Progenitor cell of endocrine pancreas (in vitro differentiated cells): ENCODE measurements around the gene RNF223. TPM values are rescaled to one million over a fixed set of nuclear protein-coding genes. Genes with fewer than 3 reads are reported as not detected.

ENCODE experiments used
- DNase-seq: peaks from one replicate; pipeline ENCODE4 v3.0.0; 2021; ENCODE audit warnings: low spot score; ENCODE audit not compliant: unreplicated experiment
- H3K27ac Mint-ChIP-seq: 2 replicates; pipeline ENCODE4 v1.8.0; 2021; ENCODE audit warnings: mild to moderate bottlenecking, moderate library complexity, mixed read lengths
- H3K27me3 Mint-ChIP-seq: 2 replicates; pipeline ENCODE4 v1.8.0; 2021; ENCODE audit warnings: mixed read lengths
- H3K36me3 Mint-ChIP-seq: 2 replicates; pipeline ENCODE4 v1.8.0; 2022; ENCODE audit warnings: mixed read lengths; ENCODE audit not compliant: insufficient read depth
- H3K4me1 Mint-ChIP-seq: 2 replicates; pipeline ENCODE4 v1.8.0; 2021; ENCODE audit warnings: low read depth, mixed read lengths
- H3K4me3 Mint-ChIP-seq: 2 replicates; pipeline ENCODE4 v1.8.0; 2021; ENCODE audit warnings: low read depth, mild to moderate bottlenecking, moderate library complexity, mixed read lengths
- H3K9me3 Mint-ChIP-seq: 2 replicates; pipeline ENCODE4 v1.8.0; 2021; ENCODE audit warnings: low read depth, mixed read lengths
- total RNA-seq: library from RNA; stranded (reverse); gene quantifications from 2 replicates; pipeline ENCODE4 v1.2.1, GENCODE V29; 2021
- TF ChIP-seq, protein P1 (sequence below): fragments of 200-600 bp; sonication (generic); IDR thresholded peaks from one replicate; pipeline ENCODE4 v1.5.0; 2021; ENCODE audit warnings: antibody characterized with exemption, mild to moderate bottlenecking; ENCODE audit not compliant: unreplicated experiment

Gene RNF223
- total RNA-seq, 1 donor from 2014 or later = not detected

DNA sequence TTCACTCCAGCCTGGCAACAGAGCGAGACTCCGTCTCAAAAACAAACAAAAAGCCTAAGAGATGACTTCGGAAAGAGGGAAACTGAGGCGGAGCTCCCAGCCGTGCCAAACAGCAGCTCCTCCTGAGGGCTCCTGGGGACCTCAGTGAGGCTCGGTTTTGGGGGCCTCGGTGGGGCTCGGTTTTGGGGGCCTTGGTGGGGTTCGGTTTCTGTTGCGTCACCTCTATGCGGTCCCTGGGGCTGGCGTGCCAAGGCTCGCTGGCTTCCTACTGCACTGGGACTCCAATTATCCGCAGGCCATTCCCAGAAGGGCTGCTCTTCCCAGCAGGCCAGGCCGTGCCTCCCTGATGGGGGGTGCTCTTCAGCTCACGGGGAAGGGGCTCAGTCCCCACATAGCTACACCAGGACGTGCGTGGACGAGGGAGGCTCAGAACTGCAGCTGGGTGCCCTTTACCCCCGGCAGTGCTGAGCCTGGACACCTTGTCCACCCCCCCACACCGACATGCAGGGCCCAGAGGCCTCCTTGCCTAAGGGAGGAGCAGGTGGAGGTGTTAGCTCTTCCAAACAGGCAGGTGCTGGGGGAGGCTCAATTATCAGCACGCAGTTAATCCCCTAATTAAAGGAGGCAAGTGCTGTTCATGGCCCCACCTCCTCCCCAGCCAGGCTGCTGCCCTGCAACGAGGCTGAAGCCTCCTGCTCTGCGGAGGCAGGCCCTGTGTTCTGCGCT, 46.9 kb upstream of the RNF223 start:
- no peaks in the 10 kb centered on the region for H3K9me3 Mint-ChIP-seq
- H3K4me3 Mint-ChIP-seq = no peak overlapping the region
- no peak for DNase-seq
- H3K36me3 Mint-ChIP-seq = no peaks in the 10 kb centered on the region
- TF ChIP-seq, protein P1, sequence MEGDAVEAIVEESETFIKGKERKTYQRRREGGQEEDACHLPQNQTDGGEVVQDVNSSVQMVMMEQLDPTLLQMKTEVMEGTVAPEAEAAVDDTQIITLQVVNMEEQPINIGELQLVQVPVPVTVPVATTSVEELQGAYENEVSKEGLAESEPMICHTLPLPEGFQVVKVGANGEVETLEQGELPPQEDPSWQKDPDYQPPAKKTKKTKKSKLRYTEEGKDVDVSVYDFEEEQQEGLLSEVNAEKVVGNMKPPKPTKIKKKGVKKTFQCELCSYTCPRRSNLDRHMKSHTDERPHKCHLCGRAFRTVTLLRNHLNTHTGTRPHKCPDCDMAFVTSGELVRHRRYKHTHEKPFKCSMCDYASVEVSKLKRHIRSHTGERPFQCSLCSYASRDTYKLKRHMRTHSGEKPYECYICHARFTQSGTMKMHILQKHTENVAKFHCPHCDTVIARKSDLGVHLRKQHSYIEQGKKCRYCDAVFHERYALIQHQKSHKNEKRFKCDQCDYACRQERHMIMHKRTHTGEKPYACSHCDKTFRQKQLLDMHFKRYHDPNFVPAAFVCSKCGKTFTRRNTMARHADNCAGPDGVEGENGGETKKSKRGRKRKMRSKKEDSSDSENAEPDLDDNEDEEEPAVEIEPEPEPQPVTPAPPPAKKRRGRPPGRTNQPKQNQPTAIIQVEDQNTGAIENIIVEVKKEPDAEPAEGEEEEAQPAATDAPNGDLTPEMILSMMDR = no peak
- no peak overlapping the region for H3K27ac Mint-ChIP-seq
- H3K4me1 Mint-ChIP-seq = peaks cover 22% of the 10 kb centered on the region
- peaks cover 23% of the 10 kb centered on the region for H3K27me3 Mint-ChIP-seq

DNA sequence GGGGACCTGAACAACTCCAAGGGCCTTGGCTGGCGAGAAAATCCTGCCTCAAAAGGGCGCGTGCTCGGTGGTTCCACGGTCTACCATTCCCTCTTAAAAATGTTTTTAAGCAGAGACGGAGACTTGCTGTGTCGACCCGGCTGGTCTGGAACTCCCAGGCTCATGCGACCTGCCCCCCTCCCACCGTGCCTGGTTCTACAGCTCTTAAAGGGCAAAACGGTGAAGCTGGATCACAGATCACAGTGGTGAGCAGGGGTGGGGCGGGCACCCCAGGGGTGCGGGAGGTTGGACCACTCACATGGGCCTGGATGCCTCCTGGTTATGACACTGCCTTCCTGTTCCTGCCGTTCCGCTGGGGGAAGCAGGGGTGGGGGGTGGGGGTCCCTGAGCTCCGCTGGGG, 46.0 kb upstream of the RNF223 start:
- H3K27ac Mint-ChIP-seq = no peak overlapping the region
- H3K4me1 Mint-ChIP-seq = peaks cover 16% of the 10 kb centered on the region
- H3K36me3 Mint-ChIP-seq = no peaks in the 10 kb centered on the region
- DNase-seq = no peak
- H3K4me3 Mint-ChIP-seq = no peak overlapping the region
- no peaks in the 10 kb centered on the region for H3K9me3 Mint-ChIP-seq
- TF ChIP-seq, protein P1 = no peak
- peaks cover 23% of the 10 kb centered on the region for H3K27me3 Mint-ChIP-seq

GRCh38 chr1:1119272-1119890, 45.3 kb upstream of the RNF223 start:
- H3K9me3 Mint-ChIP-seq = no peaks in the 10 kb centered on the region
- H3K27me3 Mint-ChIP-seq = peaks cover 23% of the 10 kb centered on the region
- no peak overlapping the region for H3K27ac Mint-ChIP-seq
- DNase-seq = no peak
- TF ChIP-seq, protein P1 = no peak
- H3K4me3 Mint-ChIP-seq = no peak overlapping the region
- no peaks in the 10 kb centered on the region for H3K36me3 Mint-ChIP-seq
- H3K4me1 Mint-ChIP-seq = peaks cover 14% of the 10 kb centered on the region

DNA sequence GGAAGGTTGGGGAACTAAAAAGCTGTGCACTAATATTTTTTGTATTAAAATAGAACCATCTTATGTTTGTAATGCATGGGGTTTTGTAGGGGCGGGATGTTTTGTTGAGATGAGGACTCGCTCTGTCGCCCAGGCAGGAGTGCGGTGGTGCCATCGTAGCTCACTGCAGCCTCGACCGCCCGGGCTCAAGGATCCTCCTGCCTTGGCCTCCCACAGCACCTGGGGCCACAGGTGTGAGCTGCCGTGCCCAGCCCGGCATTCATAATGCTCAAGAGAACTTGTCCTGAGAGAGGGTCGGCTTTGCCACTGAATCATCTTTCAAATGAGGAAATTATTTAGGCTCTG, 44.7 kb upstream of the RNF223 start:
- H3K4me3 Mint-ChIP-seq = no peak overlapping the region
- TF ChIP-seq, protein P1 = no peak

DNA sequence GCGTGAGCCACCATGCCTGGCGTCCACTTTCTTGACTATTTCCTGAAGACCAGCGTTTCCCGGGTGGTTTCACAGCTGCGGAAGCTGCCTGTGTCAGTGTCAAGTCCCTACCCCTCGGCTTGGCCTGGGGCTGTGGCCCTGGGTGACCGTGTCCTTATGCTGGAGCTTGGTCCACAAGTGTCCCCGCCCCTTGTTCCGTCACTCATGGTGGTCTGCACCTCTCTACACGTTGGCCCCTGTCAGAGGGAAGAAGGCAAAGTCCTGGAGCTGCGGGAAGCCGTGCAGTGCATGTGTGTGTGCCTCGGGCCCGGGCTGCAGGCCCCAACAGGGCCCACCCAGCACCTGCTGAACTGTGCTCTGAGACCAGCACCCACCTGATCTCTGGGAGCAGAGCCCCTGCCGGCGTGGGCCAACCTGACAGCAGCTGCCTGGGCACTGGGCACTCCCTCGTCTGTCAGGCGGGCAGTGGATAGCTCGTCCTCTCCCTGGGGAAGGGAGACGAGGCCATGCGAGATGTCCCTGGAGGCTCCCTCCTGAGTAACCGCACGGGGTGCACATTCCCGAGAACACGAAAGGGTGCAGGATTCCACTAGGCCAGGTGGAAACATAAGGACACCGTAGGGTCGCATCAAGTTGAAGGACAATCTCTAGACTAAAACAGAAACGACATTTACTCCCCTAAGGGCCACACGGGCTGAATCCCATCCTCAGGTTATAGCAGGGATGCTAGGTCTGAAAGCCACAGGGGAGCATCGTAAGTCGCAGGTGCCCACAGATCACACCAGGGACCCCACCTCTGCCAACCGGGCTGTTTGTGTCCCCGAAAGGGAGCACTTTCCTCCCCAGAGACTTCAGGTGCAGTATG, 44.1 kb upstream of the RNF223 start:
- DNase-seq = no peak
- Mint-ChIP-seq H3K27ac (no peak overlapping the region), H3K4me3 (peak overlapping the region; percentile 40), H3K4me1 (peaks cover 9% of the 10 kb centered on the region), H3K27me3 (peaks cover 23% of the 10 kb centered on the region), H3K9me3 (peaks cover 4% of the 10 kb centered on the region), H3K36me3 (peaks cover 4% of the 10 kb centered on the region)
- TF ChIP-seq, protein P1 = no peak

More for the DNA sequence above, 44.7 kb upstream of the RNF223 start:
- DNase-seq = no peak
- Mint-ChIP-seq H3K4me1 (peaks cover 12% of the 10 kb centered on the region), H3K36me3 (no peaks in the 10 kb centered on the region), H3K27me3 (peaks cover 23% of the 10 kb centered on the region), H3K27ac (no peak overlapping the region), H3K9me3 (no peaks in the 10 kb centered on the region)
